GM12878 (cell line): ENCODE data around the gene ZNF467. TPM values are rescaled to one million over a fixed set of nuclear protein-coding genes. Genes with fewer than 3 reads are reported as not detected.

Experiments used
- ATAC-seq: fragments of 200-7000 bp; cut with Tn5 transposase; 3 replicates; pipeline ENCODE4 v1.9.1; 2020; ENCODE audit warnings: mild to moderate bottlenecking, moderate library complexity
- BruUV-seq: library from RNA; stranded (reverse); fragments of 400-500 nt; replicated peaks from 2 replicates; lab custom pipeline; 2021; lab: Mats Ljungman, UMichigan
- CTCF ChIA-PET: fragments of 300-600 bp; sonication (Branson Sonifier 250); formaldehyde crosslinking; extraction: SDS; loops from one replicate; lab custom pipeline; 2021; ENCODE audit warnings: inconsistent platforms; lab: Yijun Ruan, JAX
- POLR2A ChIA-PET: fragments of 350-600 bp; formaldehyde crosslinking; extraction: SDS; loops from one replicate; lab custom pipeline; 2021; ENCODE audit warnings: inconsistent platforms; lab: Charles Lee
- RAD21 ChIA-PET: fragments of 300-600 bp; sonication (Branson Sonifier 250); formaldehyde crosslinking; loops from one replicate; lab custom pipeline; 2023; ENCODE audit warnings: antibody characterized with exemption; ENCODE audit not compliant: unreplicated experiment; lab: Charles Lee
- SMC1A ChIA-PET: fragments of 300-600 bp; sonication (Branson Sonifier 250); formaldehyde crosslinking; loops from one replicate; lab custom pipeline; 2023; ENCODE audit not compliant: unreplicated experiment, uncharacterized antibody; lab: Charles Lee
- DNase-seq: peaks from one replicate; pipeline ENCODE4 v3.0.0-alpha.2; 2011; ENCODE audit warnings: low read depth, low spot score
- FAIRE-seq: peaks from 3 replicates; lab custom pipeline; 2011; peaks lifted over from hg19 to GRCh38; lab: Jason Lieb, UNC
- H2AFZ ChIP-seq: 2 replicates; pipeline ENCODE4 v1.6.0; 2011; ENCODE audit warnings: low read depth, low read length, control low read depth; ENCODE audit not compliant: control insufficient read depth
- H3K27ac ChIP-seq: 2 replicates; pipeline ENCODE4 v1.5.1; 2011; ENCODE audit warnings: control low read depth; ENCODE audit not compliant: control insufficient read depth, insufficient read depth
- H3K27me3 ChIP-seq, 2 experiments: replicated peaks in 1 of 2; 2 replicates each; pipeline versions ENCODE4 v1.6.0 to v1.6.1; 2011; ENCODE audit warnings: low read length in 1 of 2; ENCODE audit not compliant: control insufficient read depth in 2 of 2, insufficient read depth in 2 of 2
- H3K36me3 ChIP-seq, 2 experiments: 2 replicates each; pipeline ENCODE4 v1.5.1; 2011; ENCODE audit warnings: low read length in 1 of 2; ENCODE audit not compliant: control insufficient read depth in 2 of 2, insufficient read depth in 2 of 2
- H3K4me1 ChIP-seq: 2 replicates; pipeline ENCODE4 v1.6.1; 2011; ENCODE audit warnings: mild to moderate bottlenecking, low read length, moderate library complexity, mixed read lengths; ENCODE audit not compliant: control insufficient read depth, insufficient read depth
- H3K4me2 ChIP-seq: 2 replicates; pipeline ENCODE4 v1.6.0; 2011; ENCODE audit warnings: control low read depth; ENCODE audit not compliant: control insufficient read depth, insufficient read depth
- H3K4me3 ChIP-seq: fragments of 200-600 bp; sonication (generic); 2 replicates; pipeline ENCODE4 v1.5.1; 2016
- H3K79me2 ChIP-seq: 2 replicates; pipeline ENCODE4 v1.6.0; 2011; ENCODE audit warnings: low read length; ENCODE audit not compliant: control insufficient read depth, insufficient read depth
- H3K9ac ChIP-seq: 2 replicates; pipeline ENCODE4 v1.8.0; 2011; ENCODE audit warnings: low read length, control low read depth, mixed read lengths; ENCODE audit not compliant: control insufficient read depth, insufficient read depth
- H3K9me3 ChIP-seq: replicated peaks from 3 replicates; pipeline ENCODE4 v1.5.1; 2011; ENCODE audit warnings: mild to moderate bottlenecking, low read length; ENCODE audit not compliant: control insufficient read depth, insufficient read depth
- H4K20me1 ChIP-seq: 2 replicates; pipeline ENCODE4 v1.6.0; 2011; ENCODE audit not compliant: control insufficient read depth, insufficient read depth
- CREB1 ChIP-seq: IDR thresholded peaks from 2 replicates; pipeline ENCODE4 v1.6.1; 2012; ENCODE audit warnings: low read depth, mild to moderate bottlenecking, inconsistent platforms
- JUND ChIP-seq: IDR thresholded peaks from 2 replicates; pipeline ENCODE4 v1.6.1; 2012; ENCODE audit warnings: low read depth, mild to moderate bottlenecking, low read length, improper control_type of control experiment, moderate library complexity
- MXI1 ChIP-seq: fragments of 150-350 bp; IDR thresholded peaks from 2 replicates; pipeline ENCODE4 v1.6.1; 2011; ENCODE audit warnings: low read depth, mild to moderate bottlenecking, inconsistent platforms, low read length, improper control_type of control experiment
- MYC ChIP-seq: IDR thresholded peaks from 2 replicates; pipeline ENCODE4 v1.6.1; 2011; ENCODE audit warnings: mild to moderate bottlenecking, low read length, moderate library complexity, inconsistent platforms; ENCODE audit not compliant: insufficient read depth, insufficient replicate concordance, insufficient read length, severe bottlenecking
- RAD21 ChIP-seq: IDR thresholded peaks from 2 replicates; pipeline ENCODE4 v1.6.1; 2011; ENCODE audit warnings: mild to moderate bottlenecking, low read depth, low read length, moderate library complexity; ENCODE audit not compliant: insufficient read depth
- SMAD1 ChIP-seq: fragments of 450-650 bp; IDR thresholded peaks from 2 replicates; pipeline ENCODE4 v1.6.1; 2018; ENCODE audit warnings: mild to moderate bottlenecking, low read depth; ENCODE audit not compliant: partially characterized antibody
- ZNF207 ChIP-seq: fragments of 450-650 bp; IDR thresholded peaks from 2 replicates; pipeline ENCODE4 v1.6.1; 2014; ENCODE audit warnings: antibody characterized with exemption, mild to moderate bottlenecking, borderline replicate concordance
- WGBS: methylation state at CpG from one replicate; pipeline ENCODE4 v1.1.6; 2016; ENCODE audit warnings: low lambda C conversion rate; ENCODE audit not compliant: insufficient replicate concordance, insufficient coverage; ENCODE audit errors: missing lambda C conversion rate; 5-methylcytosine and 5-hydroxymethylcytosine counted together
- in situ Hi-C: fragments of 300-500 bp; cut with MboI; formaldehyde crosslinking; loops from 9 replicates; pipeline ENCODE4 v1.14.3; 2018; ENCODE audit warnings: mixed read lengths
- intact Hi-C: fragments of 100-400 bp; cut with micrococcal nuclease; formaldehyde crosslinking; loops from one replicate; pipeline ENCODE4 v1.14.2; 2022; ENCODE audit not compliant: unreplicated experiment
- polyA plus RNA-seq, 11 experiments: library from polyadenylated mRNA; depleted of rRNA in 4 of 11; unstranded in 6 of 11; stranded (reverse) in 5 of 11; fragments of >200 nt; fragmentation: Nextera tagmentation in 4 of 11; fragmentation: Illumina TruSeq in 1 of 11; extraction: Ambion mirVana in 4 of 11; extraction: Trizol in 1 of 11; gene quantifications; 1 replicate in 1 of 11; 2 replicates in 10 of 11; pipeline versions ENCODE4 v1.2.1 to v1.2.3, GENCODE V29; 2011 to 2016; ENCODE audit warnings: inconsistent platforms in 2 of 11, missing spikeins in 2 of 11, low read depth in 1 of 11
- total RNA-seq, 4 experiments: library from RNA; depleted of rRNA in 3 of 4; stranded (reverse); fragments of >200 nt in 3 of 4; fragmentation: Illumina TruSeq in 1 of 4; extraction: Trizol in 1 of 4; gene quantifications; 2 replicates each; pipeline versions ENCODE4 v1.2.1 to v1.2.3, GENCODE V29; 2013 to 2021
- TF ChIP-seq, protein P1 (sequence below): IDR thresholded peaks from 2 replicates; pipeline ENCODE4 v1.6.1; 2012; ENCODE audit warnings: low read length, inconsistent platforms

The ZNF467 gene
- total and polyA plus RNA-seq, 10 of the 15 experiments (the other 5 are each of a cell fraction or from before 2014, with no cell fraction given): not detected

DNA sequence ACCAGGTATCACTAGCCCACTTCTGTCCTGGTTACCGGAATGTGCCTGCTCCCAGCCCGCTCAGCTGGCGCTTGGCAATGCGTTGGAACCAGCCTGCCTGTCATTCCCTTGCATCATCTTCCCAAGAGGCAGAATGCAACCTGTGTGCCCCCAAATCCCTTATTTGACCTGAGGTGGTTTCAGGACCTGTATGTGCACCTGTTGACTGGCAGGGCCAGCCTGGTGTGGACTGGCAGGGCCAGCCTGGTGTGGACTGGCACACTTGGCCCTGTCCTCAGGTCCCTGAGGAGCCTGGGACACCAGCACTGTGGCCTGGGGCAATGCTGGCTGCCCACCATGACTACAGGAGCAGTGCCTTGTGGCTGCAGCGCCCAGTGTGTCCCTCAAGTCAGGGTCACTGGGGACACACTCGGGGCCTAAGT is 38.2 kb downstream of the ZNF467 start:
- Histone ChIP-seq H3K4me2 (no peak overlapping the region), H3K9me3 (no peaks in the 10 kb centered on the region), H3K79me2 (no peaks in the 10 kb centered on the region), H3K9ac (no peak overlapping the region), H3K4me3 (no peak overlapping the region), H2AFZ (no peak overlapping the region), H3K4me1 (no peaks in the 10 kb centered on the region; the same call in 1 of the 2 replicates), H4K20me1 (no peaks in the 10 kb centered on the region), H3K27ac (no peak overlapping the region), H3K27me3 (no peaks in the 10 kb centered on the region), H3K36me3 (peaks cover 0 to 2% of the 10 kb centered on the region in 2 experiments; a peak in 1 of 4 replicates)
- intact Hi-C loops (no loop called here), in situ Hi-C loops (no loop called here)
- no TSS peak for BruUV-seq
- 89% methylated on average over 6 of the region's 6 CpGs for WGBS
- TF ChIP-seq CREB1 (no peak), ZNF207 (no peak), JUND (no peak), MYC (no peak), RAD21 (no peak), SMAD1 (no peak), MXI1 (no peak)
- TF ChIP-seq, protein P1, sequence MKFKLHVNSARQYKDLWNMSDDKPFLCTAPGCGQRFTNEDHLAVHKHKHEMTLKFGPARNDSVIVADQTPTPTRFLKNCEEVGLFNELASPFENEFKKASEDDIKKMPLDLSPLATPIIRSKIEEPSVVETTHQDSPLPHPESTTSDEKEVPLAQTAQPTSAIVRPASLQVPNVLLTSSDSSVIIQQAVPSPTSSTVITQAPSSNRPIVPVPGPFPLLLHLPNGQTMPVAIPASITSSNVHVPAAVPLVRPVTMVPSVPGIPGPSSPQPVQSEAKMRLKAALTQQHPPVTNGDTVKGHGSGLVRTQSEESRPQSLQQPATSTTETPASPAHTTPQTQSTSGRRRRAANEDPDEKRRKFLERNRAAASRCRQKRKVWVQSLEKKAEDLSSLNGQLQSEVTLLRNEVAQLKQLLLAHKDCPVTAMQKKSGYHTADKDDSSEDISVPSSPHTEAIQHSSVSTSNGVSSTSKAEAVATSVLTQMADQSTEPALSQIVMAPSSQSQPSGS: no peak
- ATAC-seq (no peak), FAIRE-seq (no peak), DNase-seq (no peak)
- ChIA-PET SMC1A (no interaction called here), RAD21 (interaction anchor here (2.0 kb wide), 1 partner anchor 72 kb away, joined by 6 read pairs; no protein-coding TSS in a partner anchor), POLR2A (interaction anchor here (0.9 kb wide), 1 partner anchor 73 kb away, joined by 3 read pairs; no protein-coding TSS in a partner anchor), CTCF (no interaction called here)
